GF-D8 (cell line): ENCODE results near the gene FRY.
"Not testable (repeated sequence)": the region's sequence is repeated elsewhere in the genome, so short reads cannot be mapped to it uniquely, and the experiment has no call there.

Experiments
- DNase-seq: peaks from one replicate; lab custom pipeline; 2025; lab: John Stamatoyannopoulos, UW

FRY gene

DNA sequence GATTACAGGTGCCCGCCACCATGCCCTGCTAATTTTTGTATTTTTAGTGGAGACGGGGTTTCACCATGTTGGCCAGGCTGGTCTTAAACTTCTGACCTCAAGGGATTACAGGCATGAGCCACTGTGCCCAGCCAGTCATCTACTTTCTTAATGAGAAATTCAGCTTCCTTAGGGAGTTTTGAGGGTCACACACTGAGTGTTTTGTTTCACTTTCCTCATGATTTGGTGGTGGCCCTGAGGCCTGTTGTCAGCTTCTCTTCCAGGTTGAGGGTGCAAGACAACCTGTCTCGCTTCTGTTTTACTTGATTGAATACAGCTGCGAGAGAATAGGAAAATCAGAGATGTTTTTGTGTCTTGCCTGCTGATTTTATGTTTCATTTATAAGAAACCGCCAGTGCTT is 9.9 kb downstream of the FRY start:
- DNase-seq: no peak

DNA sequence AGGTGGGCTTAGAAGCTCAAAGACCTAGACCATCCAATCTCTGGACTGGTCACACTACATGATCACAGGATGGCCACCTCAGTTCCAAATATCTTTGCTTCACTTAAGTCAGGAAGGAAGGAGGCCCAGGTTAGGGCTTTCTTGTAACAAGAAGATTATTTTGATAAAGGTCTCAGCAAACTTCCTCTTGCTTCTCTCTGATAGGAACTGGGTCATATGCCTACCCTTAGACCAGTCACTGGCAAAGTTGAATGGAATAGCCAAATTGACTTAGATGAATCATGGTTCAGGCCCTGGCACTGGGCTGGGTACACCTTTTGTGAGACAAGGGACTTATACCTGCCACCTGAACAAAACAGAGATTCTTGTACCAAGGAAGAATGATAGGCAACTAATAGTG is 11.0 kb downstream of the FRY start:
- peak; percentile 87 for DNase-seq

DNA sequence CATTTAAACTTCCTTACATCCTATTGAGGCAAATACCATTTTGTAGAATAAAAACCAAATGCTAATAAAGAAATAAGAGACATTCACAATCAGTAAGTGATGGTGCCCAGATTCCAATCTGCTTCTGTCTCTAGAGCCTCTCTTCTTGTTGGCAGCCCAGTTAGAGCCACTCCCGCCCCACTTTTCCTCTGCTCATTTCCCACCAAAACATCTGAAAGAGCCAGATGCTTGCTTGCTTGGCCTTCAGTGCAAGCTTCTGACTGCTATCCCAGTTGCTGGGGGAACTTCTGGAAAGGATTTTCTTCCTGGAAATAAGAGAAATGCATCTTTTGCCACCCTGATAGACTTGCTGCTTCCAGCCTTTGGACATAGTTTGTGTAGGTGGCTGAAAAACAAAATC is 12.9 kb downstream of the FRY start:
- DNase-seq: no peak

DNA sequence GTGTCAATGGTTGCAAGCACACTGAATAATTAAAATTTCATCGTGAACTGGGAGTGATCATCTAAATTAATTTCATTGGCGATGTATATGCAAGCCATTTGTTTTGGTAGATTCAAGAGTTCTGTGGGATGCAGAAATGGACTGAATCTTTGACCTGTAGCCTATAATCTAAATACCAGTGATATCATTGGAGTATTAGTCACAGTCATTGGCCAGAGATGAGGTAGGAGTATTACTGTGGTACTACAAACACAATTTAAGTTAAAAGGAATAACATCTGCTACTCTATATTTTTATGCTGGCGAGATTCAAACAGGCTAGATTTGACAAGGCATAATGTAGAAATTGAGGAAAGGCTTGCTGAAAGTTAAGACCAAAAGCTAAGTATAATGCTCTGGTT is 14.0 kb downstream of the FRY start:
- DNase-seq: no peak

DNA sequence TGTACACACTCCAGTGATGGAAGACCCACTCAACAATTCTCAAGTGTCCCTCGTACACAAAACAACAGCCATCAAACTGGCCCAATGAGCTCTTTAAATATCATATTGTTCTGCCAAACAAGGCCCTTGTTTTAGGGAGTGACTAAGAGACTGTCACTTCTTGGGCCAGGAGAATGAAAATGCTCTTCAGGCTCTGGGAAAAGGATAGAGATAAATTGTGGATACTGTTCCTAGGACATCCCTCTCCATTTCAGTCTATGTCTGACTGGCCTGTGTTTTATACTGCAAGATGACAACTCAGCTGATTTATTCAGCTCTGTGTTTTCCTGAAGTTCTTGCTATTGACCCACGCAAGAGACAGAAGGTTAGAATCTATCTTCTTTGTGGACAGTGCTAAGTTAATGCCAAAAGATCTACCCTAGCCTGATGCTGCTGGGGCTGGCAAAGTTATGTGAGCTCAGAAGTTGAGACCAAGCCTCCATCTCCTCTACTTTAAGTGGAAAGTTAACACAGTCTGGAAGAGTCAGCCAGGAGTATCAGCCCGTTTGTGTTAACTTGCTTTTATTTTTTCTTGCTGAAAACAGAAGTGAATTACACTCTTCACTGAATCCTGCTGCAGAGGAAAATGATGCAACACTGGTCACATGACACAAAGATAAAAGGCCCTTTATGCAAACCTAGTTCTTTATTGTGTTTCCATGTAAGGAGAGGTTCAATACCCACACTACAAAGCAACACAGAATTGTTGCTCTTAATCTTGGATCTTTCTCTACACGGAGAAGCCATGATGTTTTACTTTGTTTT is 14.6 kb downstream of the FRY start:
- peak; percentile 99 for DNase-seq

DNA sequence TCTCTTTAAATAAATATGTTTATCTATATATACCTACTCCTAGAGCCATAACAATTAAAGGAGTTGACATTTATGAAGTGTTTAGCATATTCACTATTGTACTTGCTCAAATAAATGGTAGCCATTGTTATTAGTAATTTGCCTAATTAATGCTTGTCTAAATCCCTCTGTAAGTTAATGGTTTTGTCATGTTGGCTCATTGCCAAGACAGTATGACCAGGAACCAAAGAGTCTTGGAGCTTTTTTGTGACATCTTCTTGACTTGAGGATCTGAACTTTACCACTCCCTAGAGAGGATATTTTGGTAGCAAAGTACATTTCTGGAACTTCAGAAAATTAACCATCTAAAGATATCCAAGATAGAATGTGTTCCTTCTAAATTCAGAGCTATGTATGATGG is 15.5 kb downstream of the FRY start:
- DNase-seq: no peak

DNA sequence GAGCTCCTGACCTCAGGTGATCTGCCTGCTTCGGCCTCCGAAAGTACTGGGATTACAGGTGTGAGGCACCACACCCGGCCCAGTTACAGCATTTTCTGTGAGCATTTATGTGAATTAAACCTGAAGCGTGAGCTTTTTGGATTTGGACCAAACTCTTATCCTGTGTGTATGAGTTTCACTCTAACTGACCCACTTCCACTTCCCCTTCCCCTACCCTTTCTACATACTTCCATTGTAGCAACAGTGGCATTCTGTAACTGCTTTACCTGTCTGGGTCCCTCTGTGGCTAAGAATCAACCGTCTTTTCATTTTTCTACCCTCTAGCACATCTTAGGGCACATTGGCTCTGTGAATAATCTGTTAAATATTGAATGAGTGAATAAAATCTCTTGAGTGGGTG is 16.2 kb downstream of the FRY start:
- peak; percentile 41 for DNase-seq

DNA sequence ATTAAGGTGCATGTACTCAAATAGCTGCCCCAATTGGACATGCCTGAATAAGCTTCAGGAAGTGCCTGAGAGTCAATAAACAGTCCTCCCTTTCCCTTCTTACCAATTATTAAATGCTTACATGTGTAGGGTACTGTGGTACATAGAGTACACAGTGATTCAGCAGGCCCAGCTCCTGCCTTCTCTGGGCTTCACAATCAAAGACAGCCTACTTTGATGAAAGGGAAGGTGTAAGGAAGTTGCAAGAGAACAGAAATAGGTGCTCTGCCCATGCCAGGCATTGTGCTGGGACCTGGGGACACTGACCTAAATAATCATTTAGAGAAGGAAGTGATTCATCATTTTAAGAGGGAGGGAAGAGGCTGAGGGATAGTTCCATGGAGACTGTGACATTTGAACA is 17.2 kb downstream of the FRY start:
- peak; percentile 49 for DNase-seq

DNA sequence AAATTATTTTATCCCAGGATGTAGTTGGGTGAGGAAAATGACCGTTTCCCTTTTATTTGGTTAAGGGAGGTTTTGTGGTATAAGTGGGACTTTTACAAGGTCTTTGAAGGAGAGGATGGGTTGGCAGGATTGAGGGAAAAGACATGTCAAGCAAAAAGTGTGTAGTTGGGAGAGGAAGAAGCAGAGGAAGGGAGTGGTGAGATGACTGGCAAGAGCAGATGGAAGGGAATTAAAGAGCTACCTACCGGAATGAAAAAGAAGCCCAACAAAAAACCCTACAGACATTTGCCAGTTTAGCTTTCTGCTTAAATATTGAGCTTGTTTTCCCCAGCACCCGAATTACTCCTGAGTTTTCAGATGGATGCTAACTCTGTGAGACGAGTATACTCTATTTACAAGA is 19.6 kb downstream of the FRY start:
- no peak for DNase-seq

DNA sequence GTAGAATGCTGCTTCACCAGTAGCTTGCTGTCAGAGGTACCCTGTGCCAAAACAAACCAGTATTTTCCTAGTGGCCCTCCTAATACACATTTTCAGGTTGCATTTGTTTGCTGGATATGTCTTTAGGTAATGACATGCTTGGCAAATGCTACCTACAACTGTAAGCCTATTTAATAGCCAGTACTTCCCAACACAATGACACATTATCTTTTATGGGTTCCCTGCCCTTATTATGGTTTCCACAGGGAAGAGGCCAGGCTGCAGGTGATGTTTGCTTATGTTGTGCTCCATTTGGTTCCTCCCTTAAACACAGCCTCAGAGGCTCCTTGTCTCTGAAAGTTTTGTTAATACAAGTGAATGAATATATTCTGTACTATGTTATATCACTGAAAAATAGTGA is 24.7 kb downstream of the FRY start:
- DNase-seq: no peak

DNA sequence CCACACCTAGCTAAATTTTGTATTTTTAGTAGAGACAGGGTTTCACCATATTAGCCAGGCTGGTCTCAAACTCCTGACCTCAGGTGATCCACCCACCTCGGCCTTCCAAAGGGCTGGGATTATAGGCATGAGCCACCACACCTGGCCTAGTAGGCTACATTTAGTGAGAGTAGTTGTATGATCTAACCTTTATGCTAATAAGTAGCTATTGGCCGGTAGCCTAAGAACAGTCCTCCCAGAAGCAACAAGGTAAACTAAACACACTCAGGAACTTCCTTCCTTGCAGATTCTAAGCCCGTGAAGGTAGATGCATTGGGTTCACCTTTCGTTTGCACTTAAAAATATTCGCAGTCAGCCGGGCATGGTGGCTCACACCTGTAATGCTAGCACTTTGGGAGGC is 25.8 kb downstream of the FRY start:
- not testable (repeated sequence) for DNase-seq

DNA sequence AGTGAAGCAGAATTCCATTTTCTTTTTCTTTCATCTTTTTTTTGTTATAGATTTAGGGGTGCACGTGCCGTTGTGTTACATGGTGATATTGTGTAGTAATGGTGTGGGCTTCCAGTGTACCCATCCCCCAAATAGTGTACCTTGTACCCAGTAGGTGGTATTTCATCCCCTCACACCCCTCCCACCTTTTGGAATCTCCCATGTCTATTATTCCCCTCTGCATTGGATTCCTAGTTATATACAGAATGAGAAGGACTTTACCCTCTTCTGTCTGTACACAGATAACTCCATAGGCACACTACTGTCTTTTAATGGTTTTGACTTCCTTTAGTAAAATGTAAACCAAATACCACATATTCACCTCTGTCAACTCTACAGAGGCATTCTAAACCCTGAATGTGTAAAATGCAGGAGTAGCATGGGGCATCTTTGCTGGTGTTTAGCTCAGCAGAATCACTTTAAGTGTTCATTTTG is 28.0 kb downstream of the FRY start:
- no peak for DNase-seq

DNA sequence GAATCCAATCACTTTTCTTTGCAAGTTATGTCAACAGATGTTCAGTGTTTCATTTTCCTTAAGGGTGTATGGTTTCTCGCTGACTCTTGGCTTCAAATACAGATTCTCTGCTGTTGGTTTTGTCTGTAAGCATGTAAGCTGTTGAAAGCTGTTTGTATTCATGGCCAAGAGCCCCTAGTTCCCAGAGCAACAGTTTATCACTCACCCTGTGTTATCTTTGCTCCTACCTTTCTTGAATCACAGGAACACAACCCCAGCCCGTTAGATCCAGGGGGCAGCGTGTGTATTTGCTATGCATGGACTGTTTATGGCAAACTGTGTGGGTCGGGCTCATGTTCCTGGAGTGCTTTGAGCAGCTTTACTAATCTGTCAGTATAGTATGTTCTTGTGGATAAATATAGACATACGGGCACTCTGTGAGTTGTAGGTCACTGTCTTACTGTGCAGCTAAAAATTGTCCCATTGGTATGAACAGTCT is 28.9 kb downstream of the FRY start:
- DNase-seq: no peak

DNA sequence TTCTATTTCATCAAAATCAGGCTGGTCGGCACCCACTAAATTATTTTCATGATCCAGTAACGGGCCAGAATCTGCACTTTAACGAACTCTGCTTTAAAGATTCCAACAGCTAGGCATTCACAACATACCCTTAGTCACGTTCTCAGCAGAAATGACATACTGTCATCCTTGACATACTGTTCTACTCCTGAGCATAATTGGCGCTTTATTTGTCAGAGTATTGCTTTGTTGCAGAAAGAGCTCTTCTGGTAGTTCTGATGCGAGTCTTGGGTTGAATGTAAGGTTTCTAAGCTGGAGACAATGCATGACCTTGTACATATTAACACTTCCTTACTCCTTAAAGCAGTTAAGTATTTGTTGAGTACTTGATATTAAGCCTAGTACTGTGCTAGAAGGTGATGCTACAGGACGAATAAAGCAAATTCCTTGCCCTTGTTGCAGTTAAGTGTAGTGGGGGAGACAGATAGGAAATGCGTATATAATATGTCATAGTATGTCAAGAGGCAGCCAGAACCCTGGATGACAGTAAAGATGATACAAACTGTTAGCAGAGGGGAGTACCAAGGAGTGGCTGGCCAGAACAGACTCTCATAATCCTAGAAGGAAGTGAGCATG is 32.2 kb downstream of the FRY start:
- no peak for DNase-seq

DNA sequence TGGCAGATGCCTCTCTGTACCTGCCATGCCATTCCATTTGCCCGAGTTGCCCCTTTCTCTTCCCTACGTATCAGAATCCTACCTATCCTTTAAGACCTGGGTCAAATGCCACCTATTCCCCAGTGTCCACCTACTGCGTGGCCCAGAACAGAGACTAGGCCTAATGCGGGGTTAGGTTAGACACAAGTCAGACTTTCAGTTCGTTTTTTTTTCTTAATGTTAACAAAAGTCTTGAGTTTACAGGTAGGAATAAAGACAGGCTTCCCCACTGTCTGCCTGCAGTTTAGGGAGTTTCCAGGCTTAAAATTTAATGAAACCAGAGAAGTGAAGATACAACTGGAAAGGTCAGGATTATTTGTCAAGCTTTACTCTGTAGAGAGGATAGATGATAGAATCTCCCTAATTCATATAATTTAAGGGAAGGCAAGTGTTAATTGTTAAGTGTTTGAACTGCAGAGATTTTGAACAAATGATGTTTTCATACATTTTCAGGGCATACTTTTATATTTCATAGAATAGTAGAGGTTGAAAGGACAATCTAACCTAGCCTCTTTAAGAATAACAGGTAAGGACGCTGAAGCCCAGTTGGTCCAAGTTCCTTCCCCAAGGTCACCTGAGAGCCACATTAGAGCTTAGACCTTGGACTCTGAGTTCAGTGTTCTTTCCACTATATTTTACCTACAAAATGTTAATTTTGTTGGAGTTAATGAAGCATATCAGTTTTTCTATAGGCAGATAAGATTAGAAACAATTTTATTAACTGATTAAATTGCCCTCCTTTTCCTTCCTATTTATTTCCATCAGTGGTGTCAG is 35.8 kb downstream of the FRY start:
- no peak for DNase-seq

DNA sequence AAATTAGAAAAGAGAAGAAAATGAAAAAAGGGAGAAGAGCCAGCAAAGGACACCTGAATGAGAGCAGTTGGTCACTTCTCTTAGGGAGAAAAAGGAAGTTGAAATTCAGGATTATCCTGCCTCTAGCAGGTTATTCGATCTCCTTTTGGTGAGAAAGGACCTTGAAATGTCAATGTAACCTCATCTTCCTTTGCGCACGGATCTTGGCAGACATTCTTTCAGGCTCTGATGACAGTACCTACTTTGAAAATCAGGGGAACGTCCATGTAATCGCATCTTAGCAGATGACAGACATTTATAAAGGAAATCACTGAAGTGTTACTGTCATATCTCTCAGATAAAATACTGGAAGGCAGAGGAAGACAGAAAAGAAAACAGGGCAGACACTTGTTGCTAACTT is 36.7 kb downstream of the FRY start:
- no peak for DNase-seq

DNA sequence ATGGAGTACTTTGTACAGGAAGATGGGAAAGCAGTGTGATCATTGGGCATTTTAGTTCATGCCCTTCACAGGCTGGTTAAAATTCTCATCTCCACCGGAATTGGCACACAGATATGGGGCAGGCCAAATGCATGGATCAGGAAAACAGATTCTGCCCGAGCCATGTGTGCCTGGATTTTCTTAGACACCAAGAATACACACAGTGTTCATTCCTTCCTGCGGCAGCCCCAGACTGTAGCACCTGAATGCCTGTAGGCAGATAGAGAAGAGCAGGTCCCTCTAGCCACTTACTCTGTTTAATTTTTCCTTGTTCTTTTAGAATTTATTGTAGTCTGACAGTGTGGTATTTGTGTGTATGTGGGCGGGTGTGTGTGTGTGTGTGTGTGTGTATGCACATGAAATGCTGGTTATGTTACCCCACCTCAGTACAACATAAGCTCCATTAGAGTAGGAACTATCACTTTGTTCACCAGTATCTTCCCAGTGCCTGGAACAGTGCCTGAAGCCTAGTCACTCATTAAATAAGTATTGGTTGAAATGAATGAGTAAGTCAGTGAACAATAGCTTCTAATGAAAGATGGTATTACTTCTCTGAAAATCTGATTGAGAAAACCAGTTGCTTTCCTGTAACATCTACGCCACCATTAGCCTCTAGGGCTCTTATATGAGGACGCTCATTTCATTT is 41.7 kb downstream of the FRY start:
- DNase-seq: no peak

DNA sequence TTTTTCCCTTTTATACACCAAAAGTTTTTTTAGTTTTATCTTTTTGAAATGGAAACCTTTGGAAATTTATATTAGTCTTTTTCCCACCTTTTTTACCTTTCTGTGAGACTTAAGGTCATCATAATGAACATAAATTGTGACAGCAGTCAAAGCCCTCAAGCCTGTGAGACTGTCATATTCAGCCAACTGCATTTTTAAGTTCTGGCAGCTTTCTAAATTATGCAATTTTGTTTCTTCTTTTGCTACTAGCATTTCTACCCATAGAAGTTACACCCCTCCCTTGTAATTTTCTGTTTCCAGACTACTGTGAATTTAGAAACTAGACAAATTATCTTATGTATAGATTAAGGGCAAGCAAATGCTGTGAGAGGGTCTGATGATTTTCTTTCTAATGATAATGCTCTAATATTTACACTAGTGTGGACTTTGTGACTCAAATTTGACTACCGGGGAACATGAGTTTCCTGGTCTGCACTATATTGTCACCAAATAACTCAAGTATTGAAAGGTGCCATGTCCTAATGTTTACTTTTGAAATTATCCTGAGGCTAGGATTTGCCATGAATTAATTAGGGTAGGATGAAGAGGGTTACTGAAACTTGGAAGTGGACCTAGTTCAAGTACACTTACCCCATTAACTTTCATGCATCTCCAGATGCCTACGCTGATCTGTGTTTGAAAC is 43.7 kb downstream of the FRY start:
- DNase-seq: no peak

DNA sequence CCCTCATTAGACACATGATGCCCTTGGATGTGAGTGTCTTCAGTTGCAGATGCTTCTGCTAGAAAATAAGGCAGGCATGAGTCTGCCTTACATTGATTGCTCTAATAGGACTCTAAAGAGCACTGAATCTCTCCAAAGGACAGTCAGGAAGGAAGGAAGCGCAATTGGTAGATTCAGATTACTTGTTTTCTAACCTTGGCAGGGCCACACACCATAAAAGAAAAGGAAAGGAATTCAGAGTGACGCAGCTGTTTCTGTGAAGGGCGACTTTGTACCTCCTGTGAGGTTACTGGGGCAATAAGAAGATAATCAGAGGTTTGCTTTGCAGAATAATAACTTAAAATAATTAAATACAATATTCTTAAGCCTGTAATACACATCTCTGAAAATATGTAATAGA is 48.0 kb downstream of the FRY start:
- peak; percentile 46 for DNase-seq

DNA sequence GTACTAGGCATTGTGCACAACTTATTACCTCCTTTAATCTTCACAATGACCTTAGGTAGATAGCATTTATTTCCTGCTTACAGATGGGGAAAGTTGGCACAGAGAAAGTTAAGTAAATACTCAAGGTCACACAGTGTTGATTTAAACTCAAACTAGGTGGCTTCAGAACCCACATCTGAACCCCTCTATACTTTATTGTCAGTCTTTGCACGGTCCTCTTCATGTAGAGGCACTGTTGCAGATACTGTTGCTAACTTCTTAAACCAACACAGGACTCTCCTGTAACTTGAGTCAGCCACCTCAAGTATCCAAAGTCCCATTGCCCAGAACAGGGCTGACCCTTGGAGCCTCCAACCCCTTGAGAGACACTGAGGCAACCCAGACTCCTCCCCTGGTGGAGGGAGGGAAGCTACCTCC is 48.8 kb downstream of the FRY start:
- no peak for DNase-seq

DNA sequence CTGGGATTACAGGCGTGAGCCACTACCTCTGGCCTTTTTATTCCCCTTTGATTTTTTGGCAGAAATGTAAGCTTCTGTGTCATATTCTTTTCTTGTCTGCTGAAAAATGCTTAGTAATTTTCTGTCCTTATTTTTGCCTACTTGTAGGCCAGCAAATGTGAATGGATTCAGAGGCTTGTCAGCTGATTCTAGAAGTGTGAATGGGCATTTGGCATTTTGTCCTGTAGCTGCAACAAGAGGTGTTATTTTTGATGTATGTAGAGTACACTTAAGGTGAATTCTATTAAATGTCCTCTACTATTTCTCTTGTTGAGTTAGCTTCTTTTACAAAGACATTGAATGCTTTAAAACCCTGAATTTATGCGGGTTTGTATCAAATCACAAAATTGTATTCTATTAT is 50.0 kb downstream of the FRY start:
- no peak for DNase-seq

DNA sequence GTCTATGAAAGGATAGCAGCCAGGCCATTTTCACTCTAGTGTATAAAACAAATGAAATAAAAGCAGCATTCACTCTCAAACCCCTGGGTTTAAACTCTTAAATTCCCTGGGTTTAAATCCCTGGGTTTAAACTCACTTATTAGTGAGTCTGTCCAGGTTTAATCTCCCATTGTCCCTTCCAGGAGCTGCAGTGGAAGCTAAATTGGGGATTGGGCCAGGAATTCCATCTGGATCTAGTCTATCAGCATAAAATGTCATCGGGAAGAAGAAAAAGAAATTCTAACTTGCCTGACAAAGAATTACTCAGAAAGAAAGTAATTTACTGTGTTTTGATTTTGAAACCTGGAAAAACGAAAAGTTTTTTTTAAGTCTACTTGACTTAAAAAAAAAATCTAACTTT is 54.8 kb downstream of the FRY start:
- DNase-seq: no peak
